Gastrocnemius medialis (tissue), 4 donors: ENCODE measurements around the gene EFNB2. TPM values are rescaled to one million over a fixed set of nuclear protein-coding genes. Genes with fewer than 3 reads are reported as not detected.

Source experiments
- ATAC-seq, 2 donors: fragments of 150-250 bp; one replicate each; pipeline ENCODE4 v1.9.1; 2016
- DNase-seq, 2 donors: peaks; one replicate each; pipeline ENCODE4 v3.0.0-alpha.2; 2019
- H3K27ac ChIP-seq, 4 donors: fragments of 200-600 bp; sonication (generic); 1 replicate in 1 of 4; 2 replicates in 3 of 4; pipeline ENCODE4 v1.5.1; 2016 to 2018; ENCODE audit warnings: mild to moderate bottlenecking in 2 of 4, moderate library complexity in 1 of 4
- H3K27me3 ChIP-seq, 3 donors: fragments of 200-600 bp; sonication (generic) in 2 of 3; 1 replicate in 1 of 3; 2 replicates in 2 of 3; pipeline versions ENCODE4 v1.5.1 to v1.6.0; 2016 to 2019; ENCODE audit warnings: mild to moderate bottlenecking in 1 of 3, moderate library complexity in 1 of 3
- H3K36me3 ChIP-seq, 2 donors: fragments of 200-600 bp; sonication (generic) in 1 of 2; one replicate each; pipeline ENCODE4 v1.5.1; 2017 to 2018
- H3K4me1 ChIP-seq, 2 donors: fragments of 200-600 bp; sonication (generic) in 1 of 2; one replicate each; pipeline ENCODE4 v1.5.1; 2016 to 2017; ENCODE audit warnings: mild to moderate bottlenecking in 2 of 2
- H3K4me3 ChIP-seq, 4 donors: fragments of 200-600 bp; sonication (generic) in 3 of 4; 1 replicate in 1 of 4; 2 replicates in 3 of 4; pipeline ENCODE4 v1.5.1; 2016 to 2019; ENCODE audit warnings: mild to moderate bottlenecking in 2 of 4
- H3K9me3 ChIP-seq, 3 donors: fragments of 200-600 bp; sonication (generic) in 2 of 3; 1 replicate in 1 of 3; 2 replicates in 2 of 3; pipeline ENCODE4 v1.5.1; 2016 to 2019
- CTCF ChIP-seq, 5 experiments: fragments of 450-650 bp in 3 of 5; fragments of 200-600 bp in 2 of 5; sonication (generic) in 2 of 5; IDR thresholded peaks in 4 of 5; conservative IDR thresholded peaks in 1 of 5; 1 replicate in 4 of 5; 2 replicates in 1 of 5; pipeline ENCODE4 v1.5.1; 2016 to 2019; ENCODE audit warnings: antibody characterized with exemption in 5 of 5, mild to moderate bottlenecking in 3 of 5, moderate library complexity in 3 of 5
- POLR2A ChIP-seq, 2 donors: fragments of 450-650 bp; IDR thresholded peaks; one replicate each; pipeline ENCODE4 v1.6.1; 2017; ENCODE audit warnings: antibody characterized with exemption in 2 of 2, mild to moderate bottlenecking in 2 of 2, moderate library complexity in 2 of 2
- in situ Hi-C, 4 donors: fragments of 200-750 bp; cut with MboI; loops; one replicate each; pipeline versions ENCODE4 v1.15.0 to v1.8.0; 2017; ENCODE audit warnings: low sequenced_read_pairs in 4 of 4
- intact Hi-C: fragments of 100-400 bp; cut with DNase I; formaldehyde crosslinking; loops from one replicate; pipeline ENCODE4 v1.15.1; 2023; ENCODE audit warnings: low total_unique reads
- total RNA-seq, 4 donors: library from RNA; depleted of rRNA; stranded (reverse); fragments of >200 nt; gene quantifications; one replicate each; pipeline versions ENCODE4 v1.1.0 to v1.2.3, GENCODE V29; 2016

EFNB2 gene
- total RNA-seq, 4 donors from 2014 or later, result 5.7 to 9.3 (median 6.1) TPM

GRCh38 chr13:106466691-106467426 lies 68.6 kb downstream of the EFNB2 start:
- Histone ChIP-seq H3K4me3 (no peak overlapping the region), H3K36me3 (no peaks in the 10 kb centered on the region), H3K27ac (no peak overlapping the region), H3K9me3 (no peaks in the 10 kb centered on the region), H3K27me3 (no peaks in the 10 kb centered on the region), H3K4me1 (no peaks in the 10 kb centered on the region)
- TF ChIP-seq CTCF (IDR thresholded peaks at IDR 0.05 in 4 of 5, conservative IDR thresholded peaks at IDR 0.05 in 1 of 5) (no peak), POLR2A (IDR thresholded peaks at IDR 0.05) (no peak)
- intact Hi-C loops, result no loop called here
- in situ Hi-C loops, result no loop called here
- ATAC-seq (no peak), DNase-seq (no peak)

GRCh38 chr13:106464076-106464475 lies 71.4 kb downstream of the EFNB2 start:
- Histone ChIP-seq H3K9me3 (no peaks in the 10 kb centered on the region), H3K4me3 (no peak overlapping the region), H3K36me3 (no peaks in the 10 kb centered on the region), H3K27me3 (no peaks in the 10 kb centered on the region), H3K27ac (no peak overlapping the region), H3K4me1 (no peaks in the 10 kb centered on the region)
- DNase-seq (no peak), ATAC-seq (no peak)
- intact Hi-C loops (no loop called here), in situ Hi-C loops (no loop called here)
- TF ChIP-seq POLR2A (IDR thresholded peaks at IDR 0.05) (no peak), CTCF (IDR thresholded peaks at IDR 0.05 in 4 of 5, conservative IDR thresholded peaks at IDR 0.05 in 1 of 5) (no peak)

DNA sequence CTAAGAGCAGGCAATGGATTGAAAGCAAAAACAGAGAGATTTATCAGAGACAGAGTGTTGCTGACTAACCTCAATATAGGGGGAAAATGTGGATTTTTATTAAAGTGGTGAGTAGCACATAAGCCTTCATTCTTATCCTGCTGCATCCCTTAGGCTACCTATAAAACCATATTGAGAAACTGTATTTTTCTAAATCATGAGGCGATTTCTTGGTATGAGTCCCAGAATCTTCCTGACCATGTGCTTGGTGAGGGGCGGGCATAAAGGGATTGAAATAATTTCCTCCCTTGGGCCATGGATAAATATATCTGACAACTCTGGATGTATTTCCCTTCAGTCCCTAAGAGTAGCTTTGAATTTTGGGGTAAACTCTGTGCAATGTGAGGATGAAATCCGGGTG lies 72.8 kb downstream of the EFNB2 start:
- no peaks in the 10 kb centered on the region for H3K4me1 ChIP-seq
- intact Hi-C loops (no loop called here), in situ Hi-C loops (no loop called here)
- ATAC-seq (no peak), DNase-seq (no peak)
- H3K27me3 ChIP-seq, result no peaks in the 10 kb centered on the region
- no peaks in the 10 kb centered on the region for H3K36me3 ChIP-seq
- no peaks in the 10 kb centered on the region for H3K9me3 ChIP-seq
- no peak overlapping the region for H3K4me3 ChIP-seq
- TF ChIP-seq POLR2A (IDR thresholded peaks at IDR 0.05), result no peak
- no peak overlapping the region for H3K27ac ChIP-seq

GRCh38 chr13:106455777-106456176 lies 79.7 kb downstream of the EFNB2 start:
- ATAC-seq (no peak), DNase-seq (no peak)
- TF ChIP-seq CTCF (IDR thresholded peaks at IDR 0.05 in 4 of 5, conservative IDR thresholded peaks at IDR 0.05 in 1 of 5) (no peak), POLR2A (IDR thresholded peaks at IDR 0.05) (no peak)
- no peak overlapping the region for H3K27ac ChIP-seq
- in situ Hi-C loops (no loop called here), intact Hi-C loops (no loop called here)
- H3K4me3 ChIP-seq, result no peak overlapping the region
- H3K27me3 ChIP-seq, result no peaks in the 10 kb centered on the region
- no peaks in the 10 kb centered on the region for H3K9me3 ChIP-seq
- no peaks in the 10 kb centered on the region for H3K4me1 ChIP-seq
- no peaks in the 10 kb centered on the region for H3K36me3 ChIP-seq

DNA sequence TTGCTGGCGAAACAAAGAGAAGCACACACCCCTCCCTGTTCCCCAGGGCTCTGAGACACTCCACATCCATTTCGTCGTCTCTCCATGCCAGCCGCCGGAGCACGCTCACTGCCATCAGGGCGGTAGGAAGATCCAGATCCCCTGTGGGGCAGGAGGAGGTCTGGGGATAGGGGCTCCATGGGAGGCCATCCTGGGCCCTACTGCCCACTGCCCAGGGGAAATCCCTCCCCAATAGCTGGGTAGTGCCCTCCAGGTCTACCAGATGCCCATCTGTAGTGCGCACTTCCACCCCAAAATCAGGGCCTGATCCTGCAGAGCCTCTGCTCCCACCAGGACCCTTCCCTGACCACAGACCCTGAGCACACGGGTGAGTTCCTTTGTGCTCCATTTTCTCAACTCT lies 80.3 kb downstream of the EFNB2 start:
- DNase-seq, result no peak
- Histone ChIP-seq H3K4me3 (no peak overlapping the region), H3K4me1 (no peaks in the 10 kb centered on the region), H3K36me3 (no peaks in the 10 kb centered on the region), H3K27ac (no peak overlapping the region), H3K27me3 (no peaks in the 10 kb centered on the region), H3K9me3 (no peaks in the 10 kb centered on the region)
- no peak for TF ChIP-seq CTCF (IDR thresholded peaks at IDR 0.05 in 4 of 5, conservative IDR thresholded peaks at IDR 0.05 in 1 of 5)
- TF ChIP-seq POLR2A (IDR thresholded peaks at IDR 0.05), result no peak
- no peak for ATAC-seq
- in situ Hi-C loops, result no loop called here
- intact Hi-C loops, result no loop called here
